ENCODE data around the gene TMEM19.

Gene TMEM19

DNA sequence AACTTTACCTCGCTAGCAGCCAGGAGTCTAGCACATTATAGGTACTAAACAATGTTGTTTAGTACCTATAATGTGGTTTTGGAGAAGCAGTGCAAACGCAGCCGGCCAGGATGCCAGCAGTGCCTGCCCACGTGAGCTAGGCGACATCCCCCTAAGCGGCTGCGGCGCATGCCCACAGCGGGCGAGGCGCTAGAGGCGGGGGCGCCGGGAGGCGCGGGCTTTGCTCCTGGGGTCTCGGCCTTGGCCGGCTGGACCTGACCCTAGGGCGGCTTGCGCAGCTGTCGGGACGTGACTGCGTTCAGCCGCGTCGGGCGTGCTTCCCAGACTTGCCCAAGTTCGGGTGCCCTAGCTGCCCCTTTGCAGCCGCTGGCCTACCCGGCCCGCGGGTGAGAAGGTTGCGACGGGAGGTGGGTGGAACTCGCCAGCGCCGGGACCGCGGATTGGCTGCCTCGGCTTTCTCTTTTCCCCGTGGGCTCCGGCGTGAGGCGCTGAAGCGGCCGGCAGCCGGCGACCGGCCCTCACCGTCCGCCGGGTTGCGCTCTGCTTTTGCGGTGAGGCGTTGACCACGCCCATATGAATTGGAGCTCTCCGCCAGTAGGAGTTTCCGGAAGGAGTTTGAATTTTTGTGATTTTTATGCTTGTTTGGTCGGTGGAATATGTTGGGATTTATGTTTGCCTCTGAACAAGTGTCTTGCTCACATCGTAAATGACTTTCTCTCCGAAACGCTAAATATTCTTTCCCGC, at the start of gene TMEM19:
Gene TMEM19, plus strand, starts transcription at position 169 of the 744 bp plus-strand sequence. CDS start 599 bp downstream, outside the sequence.
- Histone ChIP-seq H3K4me3 (ENCODE audit: low read length) (peak within 1 kb of the TSS; percentile 81), H3K9me3 (ENCODE audit: control insufficient read depth, insufficient read depth, low read length) (no peaks in the 10 kb centered on the region), H3K27ac (ENCODE audit: low read depth, low read length) (peak within 1 kb of the TSS; percentile 98), H3K36me3 (ENCODE audit: control insufficient read depth, low read length) (peaks cover 22% of the 10 kb centered on the region), H4K20me1 (ENCODE audit: control insufficient read depth, insufficient read depth, low read depth, low read length) (no peaks in the 10 kb centered on the region), H3K4me2 (ENCODE audit: low read length) (peak within 1 kb of the TSS; percentile 89), H3K4me1 (ENCODE audit: control insufficient read depth, low read length) (peaks cover 62% of the 10 kb centered on the region), H3K27me3 (ENCODE audit: control insufficient read depth, low read length) (no peaks in the 10 kb centered on the region), H3K9me2 (replicated peaks; ENCODE audit: control insufficient read depth, low read length) (no peaks in the 10 kb centered on the region), H3F3A (ENCODE audit: control insufficient read depth, insufficient read depth) (peaks cover 38% of the 10 kb centered on the region), H3K79me2 (ENCODE audit: control insufficient read depth, low read length) (peaks cover 46% of the 10 kb centered on the region)
- TF ChIP-seq, protein P1, sequence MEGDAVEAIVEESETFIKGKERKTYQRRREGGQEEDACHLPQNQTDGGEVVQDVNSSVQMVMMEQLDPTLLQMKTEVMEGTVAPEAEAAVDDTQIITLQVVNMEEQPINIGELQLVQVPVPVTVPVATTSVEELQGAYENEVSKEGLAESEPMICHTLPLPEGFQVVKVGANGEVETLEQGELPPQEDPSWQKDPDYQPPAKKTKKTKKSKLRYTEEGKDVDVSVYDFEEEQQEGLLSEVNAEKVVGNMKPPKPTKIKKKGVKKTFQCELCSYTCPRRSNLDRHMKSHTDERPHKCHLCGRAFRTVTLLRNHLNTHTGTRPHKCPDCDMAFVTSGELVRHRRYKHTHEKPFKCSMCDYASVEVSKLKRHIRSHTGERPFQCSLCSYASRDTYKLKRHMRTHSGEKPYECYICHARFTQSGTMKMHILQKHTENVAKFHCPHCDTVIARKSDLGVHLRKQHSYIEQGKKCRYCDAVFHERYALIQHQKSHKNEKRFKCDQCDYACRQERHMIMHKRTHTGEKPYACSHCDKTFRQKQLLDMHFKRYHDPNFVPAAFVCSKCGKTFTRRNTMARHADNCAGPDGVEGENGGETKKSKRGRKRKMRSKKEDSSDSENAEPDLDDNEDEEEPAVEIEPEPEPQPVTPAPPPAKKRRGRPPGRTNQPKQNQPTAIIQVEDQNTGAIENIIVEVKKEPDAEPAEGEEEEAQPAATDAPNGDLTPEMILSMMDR (IDR thresholded peaks at IDR 0.05; ENCODE audit: low read depth, low read length, poor library complexity, severe bottlenecking), result peak; percentile 44
- TF ChIP-seq EZH2phosphoT487 (IDR thresholded peaks at IDR 0.05; ENCODE audit: borderline replicate concordance, low read length), result no peak

DNA sequence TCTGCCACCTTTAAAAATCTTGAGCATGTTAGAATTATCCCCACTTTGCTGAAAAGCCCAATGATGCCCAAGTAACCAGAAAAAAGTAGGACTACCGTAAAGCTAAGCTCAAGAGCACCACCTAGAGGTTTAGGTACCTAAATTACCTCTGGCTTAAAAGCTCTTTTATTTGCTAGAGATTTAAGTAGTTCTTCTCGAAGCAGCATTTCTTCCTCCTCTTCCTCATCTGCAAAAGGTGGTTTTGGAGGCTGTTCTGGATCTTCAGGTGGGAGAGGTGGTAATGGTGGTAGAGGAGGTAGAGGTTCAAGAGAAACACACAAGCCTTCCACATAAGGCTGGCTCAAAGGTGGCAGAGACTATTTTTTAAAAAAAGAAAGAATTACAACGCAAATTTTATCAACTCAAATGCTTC, 49.2 kb upstream of the TMEM19 start:
- Histone ChIP-seq H3K36me3 (ENCODE audit: control insufficient read depth, low read length) (peaks cover 96% of the 10 kb centered on the region), H3K79me2 (ENCODE audit: control insufficient read depth, low read length) (0 out of 2 replicates have a peak, but pooled peaks cover 2% of the 10 kb centered on the region)

DNA sequence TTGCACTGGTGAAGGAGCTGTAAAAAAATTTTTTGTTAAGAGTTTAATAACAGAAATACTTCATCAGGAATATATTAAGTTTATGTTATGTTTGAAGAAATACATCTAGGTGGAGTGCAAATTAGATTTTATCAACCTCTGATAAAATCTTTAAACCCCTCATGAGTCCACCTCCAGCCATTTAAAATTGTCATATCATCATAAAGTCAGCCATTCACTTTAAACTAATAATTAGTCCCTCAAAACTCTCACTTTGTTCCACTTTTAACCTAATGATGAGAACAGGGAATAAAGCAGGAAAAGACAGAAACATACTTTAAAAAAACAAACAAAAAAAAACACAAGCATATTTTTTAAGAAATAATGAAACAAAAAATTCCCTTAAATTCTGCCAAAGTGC, 47.4 kb upstream of the TMEM19 start:
- H3K4me3 ChIP-seq (ENCODE audit: low read length), result no peak overlapping the region
- TF ChIP-seq, protein P1 (IDR thresholded peaks at IDR 0.05; ENCODE audit: low read depth, low read length, poor library complexity, severe bottlenecking), result no peak
- TF ChIP-seq EZH2phosphoT487 (IDR thresholded peaks at IDR 0.05; ENCODE audit: borderline replicate concordance, low read length), result no peak
- H3K27me3 ChIP-seq (ENCODE audit: control insufficient read depth, low read length), result no peaks in the 10 kb centered on the region
- H3K4me2 ChIP-seq (ENCODE audit: low read length), result no peak overlapping the region
- H3K36me3 ChIP-seq (ENCODE audit: control insufficient read depth, low read length), result peaks cover 92% of the 10 kb centered on the region
- no peaks in the 10 kb centered on the region for H4K20me1 ChIP-seq (ENCODE audit: control insufficient read depth, insufficient read depth, low read depth, low read length)
- H3K4me1 ChIP-seq (ENCODE audit: control insufficient read depth, low read length), result peaks cover 9% of the 10 kb centered on the region
- H3K9me2 ChIP-seq (replicated peaks; ENCODE audit: control insufficient read depth, low read length), result no peaks in the 10 kb centered on the region
- no peak overlapping the region for H3K27ac ChIP-seq (ENCODE audit: low read depth, low read length)
- H3K79me2 ChIP-seq (ENCODE audit: control insufficient read depth, low read length), result 0 out of 2 replicates have a peak, but pooled peaks cover 2% of the 10 kb centered on the region
- peaks cover 18% of the 10 kb centered on the region for H3F3A ChIP-seq (ENCODE audit: control insufficient read depth, insufficient read depth)
- H3K9me3 ChIP-seq (ENCODE audit: control insufficient read depth, insufficient read depth, low read length), result no peaks in the 10 kb centered on the region

More for the DNA sequence above, 49.2 kb upstream of the TMEM19 start:
- H3K4me2 ChIP-seq (ENCODE audit: low read length), result no peak overlapping the region
- no peaks in the 10 kb centered on the region for H3K9me3 ChIP-seq (ENCODE audit: control insufficient read depth, insufficient read depth, low read length)
- H3K27ac ChIP-seq (ENCODE audit: low read depth, low read length), result no peak overlapping the region
- peaks cover 17% of the 10 kb centered on the region for H3F3A ChIP-seq (ENCODE audit: control insufficient read depth, insufficient read depth)
- H4K20me1 ChIP-seq (ENCODE audit: control insufficient read depth, insufficient read depth, low read depth, low read length), result no peaks in the 10 kb centered on the region
- no peak for TF ChIP-seq EZH2phosphoT487 (IDR thresholded peaks at IDR 0.05; ENCODE audit: borderline replicate concordance, low read length)
- TF ChIP-seq, protein P1 (IDR thresholded peaks at IDR 0.05; ENCODE audit: low read depth, low read length, poor library complexity, severe bottlenecking), result peak; percentile 82
- H3K27me3 ChIP-seq (ENCODE audit: control insufficient read depth, low read length), result no peaks in the 10 kb centered on the region
- H3K4me1 ChIP-seq (ENCODE audit: control insufficient read depth, low read length), result peaks cover 9% of the 10 kb centered on the region
- no peaks in the 10 kb centered on the region for H3K9me2 ChIP-seq (replicated peaks; ENCODE audit: control insufficient read depth, low read length)
- H3K4me3 ChIP-seq (ENCODE audit: low read length), result no peak overlapping the region
